GM21381 (cell line): ENCODE results near the gene ZBP1.

Source experiments
- ATAC-seq: cut with Tn5 transposase; IDR thresholded peaks from one replicate; pipeline ENCODE4 v1.9.1; 2021; ENCODE audit warnings: mild to moderate bottlenecking, moderate library complexity; ENCODE audit not compliant: unreplicated experiment

ZBP1 gene, protein sequence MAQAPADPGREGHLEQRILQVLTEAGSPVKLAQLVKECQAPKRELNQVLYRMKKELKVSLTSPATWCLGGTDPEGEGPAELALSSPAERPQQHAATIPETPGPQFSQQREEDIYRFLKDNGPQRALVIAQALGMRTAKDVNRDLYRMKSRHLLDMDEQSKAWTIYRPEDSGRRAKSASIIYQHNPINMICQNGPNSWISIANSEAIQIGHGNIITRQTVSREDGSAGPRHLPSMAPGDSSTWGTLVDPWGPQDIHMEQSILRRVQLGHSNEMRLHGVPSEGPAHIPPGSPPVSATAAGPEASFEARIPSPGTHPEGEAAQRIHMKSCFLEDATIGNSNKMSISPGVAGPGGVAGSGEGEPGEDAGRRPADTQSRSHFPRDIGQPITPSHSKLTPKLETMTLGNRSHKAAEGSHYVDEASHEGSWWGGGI

DNA sequence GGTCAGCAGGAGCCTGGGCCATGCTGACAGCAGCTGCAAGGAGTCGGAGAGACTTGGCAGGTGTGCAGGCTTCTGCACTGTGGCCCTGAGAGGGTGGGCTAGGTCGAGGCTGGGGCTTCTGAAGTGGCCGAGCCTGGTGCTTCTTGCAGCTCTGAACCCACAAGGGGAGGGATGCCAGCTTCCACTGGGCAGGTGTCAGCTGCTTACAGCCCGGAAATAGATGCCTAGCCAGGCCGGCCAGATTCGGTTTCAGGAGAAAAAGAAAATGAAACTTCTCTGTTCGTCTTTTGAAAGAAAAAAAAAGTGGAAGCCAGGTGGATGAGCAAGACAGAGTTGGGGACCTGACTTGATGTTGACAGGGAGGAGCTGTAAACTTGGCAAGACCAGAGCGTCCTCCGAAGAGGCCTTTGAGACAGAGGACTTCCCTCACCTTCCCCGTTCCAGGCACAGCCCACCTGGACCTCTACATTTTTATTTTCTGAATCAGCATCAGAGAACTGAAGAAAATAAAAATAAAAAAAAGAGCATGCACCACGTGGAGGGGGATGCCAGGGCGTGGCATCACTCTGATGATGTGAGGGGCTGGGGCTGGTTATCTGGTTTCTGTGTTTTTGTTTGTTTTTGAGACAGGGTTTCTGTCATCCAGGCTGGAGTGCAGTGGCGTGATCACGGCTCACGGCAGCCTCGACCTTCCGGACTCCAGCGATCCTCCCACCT, at the start of gene ZBP1:
ZBP1 (minus strand) TSS at position 153 of the 717 bp plus-strand sequence; CDS start at position 22, 131 bp downstream.
- peak; percentile 51 for ATAC-seq

DNA sequence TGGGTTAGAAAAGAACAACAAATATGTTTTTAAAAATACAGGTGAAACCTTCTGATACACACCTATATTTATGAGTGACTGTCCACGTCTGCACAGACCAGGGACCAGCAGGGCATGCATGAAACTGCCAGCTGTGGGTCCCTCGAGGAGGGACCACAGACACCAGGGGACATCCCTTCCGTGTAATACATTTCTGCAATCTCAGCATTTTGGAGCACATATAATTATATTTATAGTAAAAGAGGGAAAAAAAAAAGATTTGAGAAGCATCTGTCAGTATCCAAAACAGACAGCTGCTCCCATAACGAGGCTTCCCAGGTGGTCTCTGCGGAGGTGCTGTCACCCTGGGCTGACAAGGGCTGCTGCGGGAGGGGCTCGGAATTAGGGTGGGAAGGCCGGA, 49.4 kb upstream of the ZBP1 start:
- no peak for ATAC-seq

DNA sequence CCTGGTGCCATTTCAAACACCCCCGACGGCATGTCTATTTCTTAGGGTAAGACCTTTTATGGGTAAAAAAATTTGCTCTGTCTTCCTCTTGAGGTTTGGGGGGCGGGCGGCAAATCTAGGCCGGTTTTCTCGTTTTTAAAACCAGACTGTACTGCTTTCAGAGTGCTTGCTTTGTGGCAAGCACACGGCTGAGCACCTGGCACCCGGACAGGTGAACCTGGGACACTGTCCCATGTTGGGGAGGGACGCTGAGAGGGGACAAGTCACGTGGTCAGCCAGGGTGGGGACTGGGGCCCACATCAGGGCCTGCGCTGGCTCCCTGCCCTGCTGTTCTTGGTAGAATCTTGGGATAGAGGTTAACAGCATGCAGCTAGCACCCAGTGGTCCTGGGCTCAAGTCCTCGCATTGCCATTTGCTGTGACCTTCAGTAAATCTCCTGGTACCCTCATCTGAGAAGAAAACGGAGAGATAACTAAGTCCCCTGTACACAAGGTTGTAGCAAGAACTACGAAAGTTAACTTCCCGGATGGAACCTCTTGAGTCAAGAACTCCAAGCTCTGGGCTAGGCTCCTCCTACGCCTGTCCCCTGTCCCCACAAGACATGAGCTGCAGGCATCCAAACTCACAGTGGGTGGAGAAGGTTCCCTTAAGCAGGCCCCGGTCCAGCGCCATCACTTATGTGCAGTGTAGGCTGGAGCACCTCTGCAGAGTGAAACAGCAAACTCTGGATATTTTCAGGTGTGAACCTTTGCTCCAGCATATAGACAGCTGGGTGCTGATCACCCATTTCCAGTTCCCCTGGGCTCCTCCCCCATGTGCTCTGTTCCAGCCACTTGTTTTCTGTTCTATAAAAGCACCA, 47.9 kb upstream of the ZBP1 start:
- ATAC-seq, result no peak

DNA sequence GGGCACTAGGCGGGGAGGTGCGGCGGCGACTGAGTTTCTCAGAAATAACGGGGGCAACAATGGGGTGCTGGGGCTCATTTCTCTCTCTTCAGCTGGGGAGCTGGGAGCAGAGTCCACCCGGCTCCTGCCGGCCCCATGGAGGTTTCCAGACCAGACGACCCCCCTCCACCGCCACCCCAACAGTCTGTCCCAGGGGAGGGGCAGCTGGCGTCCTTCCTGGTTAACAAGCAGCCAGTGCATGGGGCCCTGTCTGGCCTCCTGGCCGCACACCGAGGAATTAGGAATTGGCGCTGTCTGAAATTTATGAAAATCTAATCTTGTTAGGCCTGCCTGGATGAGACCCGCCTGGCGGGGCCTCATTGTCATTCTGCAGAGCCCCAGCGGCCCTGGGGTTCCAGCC, 47.2 kb upstream of the ZBP1 start:
- no peak for ATAC-seq

DNA sequence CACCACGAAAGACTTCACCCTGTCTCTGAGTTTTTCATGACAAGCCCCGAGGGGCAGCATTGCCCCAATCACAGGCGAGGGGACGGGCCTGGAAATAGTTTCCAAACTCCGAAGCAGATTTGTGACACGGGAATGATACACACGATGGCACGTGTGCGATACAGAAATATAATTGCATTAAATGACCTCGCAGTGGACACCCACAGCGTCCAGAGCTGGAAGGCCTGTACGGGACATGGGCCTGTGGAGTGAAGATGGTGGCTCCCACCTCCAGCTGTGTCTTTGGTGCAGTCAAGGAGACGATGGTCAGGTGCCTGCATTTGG, 46.6 kb upstream of the ZBP1 start:
- no peak for ATAC-seq

GRCh38 chr20:57666106-57666833, 46.0 kb upstream of the ZBP1 start:
- ATAC-seq, result no peak

DNA sequence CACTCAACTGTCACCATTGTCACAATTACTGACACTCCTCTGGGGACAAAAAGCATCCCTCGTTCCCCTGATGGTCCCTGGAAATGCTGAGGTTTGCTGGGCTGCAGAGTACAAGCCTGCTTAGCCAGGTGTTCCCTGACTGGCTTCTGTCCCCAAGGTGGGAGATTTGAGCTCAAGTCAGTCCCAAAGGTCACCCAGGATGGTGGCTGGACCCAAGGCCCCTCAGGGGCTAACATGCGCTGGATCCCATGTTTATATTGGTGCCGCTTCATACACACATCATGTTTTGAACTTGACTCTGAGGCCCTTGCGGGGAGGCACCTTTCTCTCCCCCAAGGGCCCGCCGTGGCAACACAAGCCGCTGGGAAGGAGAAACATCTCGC, 45.4 kb upstream of the ZBP1 start:
- no peak for ATAC-seq

GRCh38 chr20:57664924-57665588, 44.8 kb upstream of the ZBP1 start:
- ATAC-seq, result no peak

DNA sequence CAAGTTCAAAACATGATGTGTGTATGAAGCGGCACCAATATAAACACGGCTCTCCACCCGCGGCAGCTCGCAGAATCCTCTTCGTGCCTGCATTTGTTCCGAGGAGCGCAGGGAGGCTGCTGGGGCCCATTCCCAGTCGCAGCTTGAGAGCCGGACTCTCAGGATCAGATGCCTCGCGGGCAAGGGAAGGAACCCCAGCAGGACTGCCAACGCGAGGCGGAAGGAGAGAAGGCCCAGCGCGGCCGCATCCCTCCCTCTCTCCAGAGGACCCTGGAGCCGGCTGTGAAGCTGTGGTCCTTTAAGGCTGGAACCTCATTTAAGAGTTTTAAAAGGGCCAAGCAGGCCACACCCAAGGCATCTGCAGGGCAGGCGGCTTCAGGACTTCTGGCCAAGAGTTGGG, 44.2 kb upstream of the ZBP1 start:
- ATAC-seq, result no peak

GRCh38 chr20:57663681-57664451, 43.6 kb upstream of the ZBP1 start:
- ATAC-seq, result no peak

DNA sequence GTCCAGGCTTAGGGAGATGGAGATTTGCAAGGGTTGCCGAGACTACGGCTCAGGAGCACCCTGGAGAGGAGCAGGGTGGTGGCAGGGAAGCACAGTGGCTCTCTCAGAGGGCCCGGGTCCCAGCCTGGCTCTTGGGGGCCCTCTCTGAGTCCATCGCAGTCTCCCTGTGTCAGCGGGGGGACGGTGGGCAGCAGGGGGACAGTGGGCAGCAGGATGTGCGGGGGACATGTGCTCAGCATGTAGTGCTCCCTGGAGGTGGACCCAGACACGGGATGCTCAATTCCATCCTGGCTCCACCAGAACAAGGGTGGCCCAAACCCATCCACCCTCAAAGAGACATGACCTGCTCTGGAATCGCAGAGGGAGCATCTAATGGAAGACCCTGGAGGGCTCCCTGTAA, 43.0 kb upstream of the ZBP1 start:
- no peak for ATAC-seq

DNA sequence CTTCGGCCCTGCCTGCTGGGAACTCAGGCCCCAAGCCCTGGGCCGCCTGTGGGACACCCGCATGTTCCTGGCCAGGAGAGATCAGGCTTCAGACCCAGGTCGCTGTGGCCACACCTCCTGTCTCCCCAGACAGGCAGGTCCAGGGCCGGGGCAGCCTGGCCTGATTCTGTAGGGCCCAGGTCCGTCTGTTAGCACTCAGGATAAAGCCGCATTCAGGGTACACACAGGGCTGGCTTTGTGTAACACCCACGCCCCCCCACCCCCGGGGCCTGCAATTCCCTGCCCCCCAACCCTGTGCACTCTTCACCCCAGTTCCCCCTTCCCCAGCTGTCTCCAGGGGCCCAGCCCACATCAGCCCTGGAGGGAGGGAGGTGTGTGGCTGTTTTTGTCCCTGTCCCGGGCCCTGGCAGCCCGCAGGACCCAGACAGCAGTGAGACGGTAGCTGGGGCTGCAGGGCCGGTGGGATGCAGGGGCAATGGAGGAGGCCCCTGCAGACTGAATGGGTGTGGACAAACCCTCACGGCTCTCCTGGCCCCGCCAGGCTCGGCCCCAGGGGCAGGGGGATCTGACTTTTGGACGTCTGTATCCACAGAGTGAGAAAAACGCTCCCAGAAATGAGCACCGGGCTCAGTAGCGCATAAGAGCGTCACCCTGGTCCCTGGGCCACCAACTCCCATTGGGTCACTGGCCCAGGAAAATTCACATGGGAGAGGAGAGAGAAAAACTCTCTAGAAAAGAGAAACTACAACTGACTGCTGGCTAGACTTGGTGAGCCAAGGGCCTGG, 42.4 kb upstream of the ZBP1 start:
- ATAC-seq, result no peak

- no peak for ATAC-seq
Observed at GRCh38 chr20:57661746-57662455, 41.7 kb upstream of the ZBP1 start.

DNA sequence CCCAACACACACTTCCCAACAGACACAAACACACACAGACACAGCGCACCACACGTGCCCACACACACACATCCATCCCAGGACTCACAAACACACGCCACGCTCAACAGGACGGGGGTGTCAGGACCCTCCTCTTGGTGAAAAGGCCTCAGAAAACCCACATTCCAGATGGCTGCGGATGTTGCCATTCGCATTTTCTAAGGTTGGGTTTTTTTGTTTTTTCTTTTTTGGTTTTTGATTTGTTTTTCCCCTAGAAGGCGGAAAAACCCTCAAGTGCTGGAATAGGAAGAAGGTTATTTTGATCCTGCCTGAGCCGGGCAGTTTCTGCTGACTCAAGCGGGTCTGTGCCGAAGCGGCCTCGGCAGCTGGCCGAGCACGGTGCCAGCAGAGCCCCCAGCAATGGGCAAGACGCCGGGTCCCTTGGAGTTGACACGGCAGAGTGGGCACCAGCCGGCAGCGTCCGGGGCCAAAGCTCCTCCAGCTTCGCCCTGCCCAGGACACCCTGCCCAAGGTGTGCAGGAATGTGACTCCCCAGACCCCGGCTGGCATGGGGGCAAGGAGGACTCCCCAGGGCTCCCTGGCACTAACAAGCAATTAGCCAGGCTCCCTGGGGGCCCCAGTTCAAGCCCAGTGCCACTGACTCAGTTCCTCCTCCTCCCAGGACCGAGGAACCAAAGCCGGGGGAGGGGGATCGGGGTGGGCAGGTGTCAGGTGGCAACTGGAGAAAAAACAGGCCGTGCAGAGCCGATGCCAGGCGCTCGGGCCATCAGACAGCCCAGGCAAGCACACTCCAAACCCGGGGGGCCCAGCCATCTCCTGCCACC, 40.9 kb upstream of the ZBP1 start:
- ATAC-seq, result no peak

GRCh38 chr20:57660181-57660921, 40.1 kb upstream of the ZBP1 start:
- no peak for ATAC-seq

DNA sequence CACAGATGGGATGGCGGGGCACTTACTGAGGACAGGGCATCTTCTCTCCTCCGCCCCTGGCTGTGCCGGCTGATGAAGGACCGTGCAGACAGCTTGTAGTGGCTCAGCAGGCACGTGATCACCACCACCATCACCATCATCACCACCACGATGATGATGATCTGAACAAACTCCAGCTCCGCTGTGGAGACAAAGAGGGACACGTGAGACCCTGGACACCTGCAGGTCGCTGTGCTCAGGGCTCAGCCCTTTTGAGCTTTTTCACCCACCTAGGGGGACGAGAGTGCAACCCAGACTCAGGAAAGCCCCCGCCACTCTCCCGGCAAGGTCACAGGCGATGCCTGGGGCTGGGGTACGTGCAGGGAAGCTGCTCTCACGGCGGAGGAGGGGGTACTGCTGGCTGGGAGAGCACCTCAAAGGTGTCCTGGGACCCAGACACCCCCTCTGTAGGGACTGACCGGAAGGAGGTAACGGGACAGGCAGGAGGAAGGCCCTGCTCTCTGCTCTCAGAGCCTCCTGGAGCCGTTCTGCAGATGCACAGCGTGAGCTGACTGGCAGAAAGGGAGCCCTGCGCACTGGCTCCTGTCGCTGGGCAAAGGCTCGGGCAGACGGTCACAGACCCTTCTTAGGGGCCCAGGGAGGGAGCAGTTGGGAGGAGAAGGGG, 39.4 kb upstream of the ZBP1 start:
- ATAC-seq, result no peak
